Ishikawa (cell line): ENCODE measurements around the gene CD200R1.

Experiments
- EP300 ChIP-seq: IDR thresholded peaks from 2 replicates; pipeline ENCODE4 v1.6.1; 2012; ENCODE audit warnings: borderline replicate concordance
- USF1 ChIP-seq: IDR thresholded peaks from 2 replicates; pipeline ENCODE4 v1.6.1; 2012

GRCh38 chr3:112976953-112977352, 2.0 kb upstream of the CD200R1 start:
- TF ChIP-seq EP300 = no peak
- TF ChIP-seq USF1 = no peak
